ENCODE results near the gene BCAN.
A peak's percentile ranks its signal among the peaks of the same experiment; 100 is the strongest.

Gene BCAN

DNA sequence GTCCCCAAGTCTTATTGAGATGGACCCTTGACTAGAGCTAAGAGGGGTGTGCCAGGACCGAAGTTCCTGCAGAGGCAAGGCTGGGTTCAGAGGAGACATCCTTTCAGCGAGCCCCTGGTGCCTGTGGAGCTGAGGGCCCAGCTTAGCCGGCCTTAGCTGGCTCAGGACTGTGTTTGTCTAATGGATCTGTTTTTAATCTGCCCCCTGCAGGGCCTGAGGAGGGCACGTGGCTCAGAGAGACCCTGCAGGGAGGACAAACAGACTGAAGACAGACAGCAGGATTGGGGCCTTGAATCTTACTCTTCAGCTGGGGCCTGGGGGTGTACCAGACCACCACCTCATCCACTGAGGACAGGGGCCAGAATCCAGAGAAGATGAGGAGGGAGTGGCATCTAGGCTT is 61.8 kb downstream of the BCAN start:
- Histone ChIP-seq H3K4me1 (peaks cover 39% of the 10 kb centered on the region), H3K27me3 (peaks cover 7% of the 10 kb centered on the region), H3K4me3 (ENCODE audit: low read depth, low read length) (peak overlapping the region; percentile 62), H3K9me3 (no peaks in the 10 kb centered on the region), H3K36me3 (no peaks in the 10 kb centered on the region)
- DNase-seq: no peak
- TF ChIP-seq, protein P1, sequence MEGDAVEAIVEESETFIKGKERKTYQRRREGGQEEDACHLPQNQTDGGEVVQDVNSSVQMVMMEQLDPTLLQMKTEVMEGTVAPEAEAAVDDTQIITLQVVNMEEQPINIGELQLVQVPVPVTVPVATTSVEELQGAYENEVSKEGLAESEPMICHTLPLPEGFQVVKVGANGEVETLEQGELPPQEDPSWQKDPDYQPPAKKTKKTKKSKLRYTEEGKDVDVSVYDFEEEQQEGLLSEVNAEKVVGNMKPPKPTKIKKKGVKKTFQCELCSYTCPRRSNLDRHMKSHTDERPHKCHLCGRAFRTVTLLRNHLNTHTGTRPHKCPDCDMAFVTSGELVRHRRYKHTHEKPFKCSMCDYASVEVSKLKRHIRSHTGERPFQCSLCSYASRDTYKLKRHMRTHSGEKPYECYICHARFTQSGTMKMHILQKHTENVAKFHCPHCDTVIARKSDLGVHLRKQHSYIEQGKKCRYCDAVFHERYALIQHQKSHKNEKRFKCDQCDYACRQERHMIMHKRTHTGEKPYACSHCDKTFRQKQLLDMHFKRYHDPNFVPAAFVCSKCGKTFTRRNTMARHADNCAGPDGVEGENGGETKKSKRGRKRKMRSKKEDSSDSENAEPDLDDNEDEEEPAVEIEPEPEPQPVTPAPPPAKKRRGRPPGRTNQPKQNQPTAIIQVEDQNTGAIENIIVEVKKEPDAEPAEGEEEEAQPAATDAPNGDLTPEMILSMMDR (IDR thresholded peaks at IDR 0.05; ENCODE audit: low read depth, low read length): no peak; the same call in 1 of the 2 replicates

DNA sequence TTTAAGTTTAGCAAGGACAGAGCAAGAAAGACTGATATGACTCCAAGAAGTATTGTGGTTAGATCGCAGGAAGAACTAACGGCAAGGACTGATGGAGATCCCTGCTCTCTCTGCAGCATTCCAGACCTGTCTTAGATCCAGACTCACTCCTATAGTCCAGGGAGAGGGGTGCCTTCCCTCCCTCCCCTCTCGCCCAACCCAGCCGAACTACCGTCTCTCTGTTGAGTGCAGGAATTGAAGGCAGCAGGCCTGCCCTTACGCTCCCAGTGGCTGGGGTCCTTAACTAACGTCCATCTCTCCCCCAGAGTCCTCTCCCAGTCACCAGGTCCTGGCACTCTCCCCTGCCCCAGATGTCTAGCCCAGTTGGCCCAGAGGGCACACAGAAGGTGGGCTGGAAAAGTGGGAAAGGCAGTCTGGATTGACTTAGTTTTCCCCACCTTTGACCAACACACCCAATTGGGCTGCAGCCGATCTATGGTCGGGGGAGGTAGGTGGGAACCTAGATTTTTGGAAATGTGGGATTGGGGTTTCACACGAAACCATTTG is 62.3 kb downstream of the BCAN start:
- Histone ChIP-seq H3K27me3 (peaks cover 7% of the 10 kb centered on the region), H3K36me3 (no peaks in the 10 kb centered on the region), H3K9me3 (no peaks in the 10 kb centered on the region), H3K4me1 (peaks cover 44% of the 10 kb centered on the region), H3K4me3 (ENCODE audit: low read depth, low read length) (peak overlapping the region; percentile 62)
- DNase-seq: no peak
- TF ChIP-seq, protein P1 (IDR thresholded peaks at IDR 0.05; ENCODE audit: low read depth, low read length): no peak

DNA sequence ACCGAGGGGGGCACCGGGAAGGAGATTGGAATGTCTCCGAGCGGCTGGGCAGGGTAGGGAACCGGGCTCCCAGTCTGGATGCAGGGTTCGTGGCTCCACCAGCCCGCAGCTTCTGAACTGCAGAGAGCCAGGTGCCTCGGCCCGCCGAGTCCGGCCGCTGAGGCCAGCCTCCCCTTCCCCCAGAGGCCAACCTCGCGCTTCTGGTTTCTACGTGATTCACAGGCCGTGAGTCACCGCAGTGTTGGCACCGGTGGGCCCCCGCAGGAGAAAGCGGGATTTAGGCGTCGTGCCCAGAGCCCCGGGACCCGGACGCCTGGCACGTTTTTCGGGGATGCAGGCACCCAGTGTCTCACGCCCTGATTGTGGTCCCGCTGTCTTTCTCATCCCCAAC is 63.0 kb downstream of the BCAN start:
- Histone ChIP-seq H3K27me3 (peaks cover 7% of the 10 kb centered on the region), H3K9me3 (no peaks in the 10 kb centered on the region), H3K4me3 (ENCODE audit: low read depth, low read length) (peak overlapping the region; percentile 62), H3K36me3 (no peaks in the 10 kb centered on the region), H3K4me1 (peaks cover 51% of the 10 kb centered on the region)
- peak; percentile 58 for DNase-seq
- TF ChIP-seq, protein P1 (IDR thresholded peaks at IDR 0.05; ENCODE audit: low read depth, low read length): no peak

DNA sequence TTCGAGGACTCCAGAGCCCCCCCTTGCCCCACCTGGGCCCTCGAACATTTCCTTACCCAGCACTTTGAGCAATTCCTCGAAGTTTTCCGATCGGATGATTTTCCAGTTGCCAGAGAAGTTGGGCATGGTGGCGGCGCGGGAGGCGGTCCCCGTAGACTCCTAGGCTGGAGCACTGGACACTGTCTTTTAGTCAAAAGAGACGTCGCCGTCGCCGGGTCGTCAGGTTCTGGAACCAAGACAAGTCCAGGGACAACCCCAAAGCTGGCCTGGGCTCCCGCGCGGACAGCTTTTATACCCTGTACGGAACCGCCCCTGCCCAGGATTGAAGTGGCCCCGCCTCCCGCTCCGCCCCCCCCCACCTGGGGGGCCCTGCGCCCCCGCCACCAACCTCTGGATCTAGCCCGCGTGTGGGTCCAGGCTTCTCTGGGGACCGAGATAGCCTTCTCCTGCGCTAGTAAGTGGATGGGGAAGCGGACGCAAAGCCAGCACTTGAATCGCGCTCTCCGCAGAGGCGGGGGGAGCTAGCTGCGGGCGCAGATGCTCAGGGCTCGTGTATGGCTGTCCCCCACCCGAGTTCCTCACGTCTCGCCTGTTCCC is 63.5 kb downstream of the BCAN start, which contains the start of gene CRABP2:
CRABP2 (minus strand) TSS at position 263 of the 597 bp plus-strand sequence; CDS start at position 126, 137 bp downstream.
- H3K4me1 ChIP-seq: peaks cover 56% of the 10 kb centered on the region
- TF ChIP-seq, protein P1 (IDR thresholded peaks at IDR 0.05; ENCODE audit: low read depth, low read length): no peak

DNA sequence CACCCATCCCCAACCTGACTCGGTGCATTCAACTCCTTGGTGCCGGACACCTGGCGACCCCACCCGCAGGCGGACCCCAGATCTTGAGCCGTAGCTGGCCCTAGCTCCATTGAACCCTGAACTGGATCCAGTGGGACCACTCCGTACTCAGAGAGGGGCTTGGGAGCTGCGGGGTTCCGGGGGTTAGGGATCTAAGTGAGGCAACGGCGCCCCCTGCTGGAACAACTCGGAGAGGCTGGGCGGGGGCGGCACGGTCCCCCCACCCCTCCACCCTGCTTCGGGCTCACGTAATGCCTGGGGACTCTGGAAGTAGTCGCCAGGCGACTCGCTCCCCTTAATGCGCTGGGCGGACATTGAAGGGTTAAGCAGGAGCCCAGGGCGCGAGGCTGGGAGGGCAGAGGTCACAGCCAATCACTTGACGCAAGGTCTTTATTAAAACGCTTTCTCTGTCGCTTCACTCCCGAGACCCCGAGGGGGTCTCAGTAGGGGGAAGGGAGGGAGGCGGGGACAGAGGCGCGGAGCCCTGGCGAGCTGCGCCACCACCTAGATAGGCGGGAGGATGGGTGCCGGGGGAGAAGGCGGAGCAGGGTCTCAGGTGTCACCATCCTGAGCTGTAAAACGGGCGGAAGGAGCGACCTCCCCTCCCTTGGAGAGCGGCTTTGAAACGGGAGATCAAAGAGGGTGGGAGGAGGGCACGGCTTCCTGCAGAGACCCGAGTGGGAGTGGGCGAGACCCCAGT is 64.2 kb downstream of the BCAN start:
- Histone ChIP-seq H3K27me3 (peaks cover 7% of the 10 kb centered on the region), H3K9me3 (no peaks in the 10 kb centered on the region), H3K36me3 (no peaks in the 10 kb centered on the region), H3K4me1 (peaks cover 60% of the 10 kb centered on the region), H3K4me3 (ENCODE audit: low read depth, low read length) (peak overlapping the region; percentile 62)
- DNase-seq: peak; percentile 79
- TF ChIP-seq, protein P1 (IDR thresholded peaks at IDR 0.05; ENCODE audit: low read depth, low read length): peak; percentile 76

More for the DNA sequence above, 63.5 kb downstream of the BCAN start, which contains the start of gene CRABP2:
- DNase-seq: peak; percentile 60
- H3K36me3 ChIP-seq: no peaks in the 10 kb centered on the region
- no peaks in the 10 kb centered on the region for H3K9me3 ChIP-seq
- peaks cover 7% of the 10 kb centered on the region for H3K27me3 ChIP-seq
- peak within 1 kb of the TSS; percentile 62 for H3K4me3 ChIP-seq (ENCODE audit: low read depth, low read length)
